PC-9 (cell line): ENCODE results near the gene ITGA8.

Experiments used
- CTCF ChIP-seq: fragments of 200-600 bp; sonication (generic); conservative IDR thresholded peaks from 2 replicates; pipeline ENCODE4 v1.6.1; 2017; ENCODE audit warnings: mixed run types, antibody characterized with exemption, mild to moderate bottlenecking, moderate library complexity
- EZH2 ChIP-seq: fragments of 200-600 bp; sonication (generic); IDR thresholded peaks from 2 replicates; pipeline ENCODE4 v1.8.0; 2017; ENCODE audit warnings: antibody characterized with exemption, low read depth

DNA sequence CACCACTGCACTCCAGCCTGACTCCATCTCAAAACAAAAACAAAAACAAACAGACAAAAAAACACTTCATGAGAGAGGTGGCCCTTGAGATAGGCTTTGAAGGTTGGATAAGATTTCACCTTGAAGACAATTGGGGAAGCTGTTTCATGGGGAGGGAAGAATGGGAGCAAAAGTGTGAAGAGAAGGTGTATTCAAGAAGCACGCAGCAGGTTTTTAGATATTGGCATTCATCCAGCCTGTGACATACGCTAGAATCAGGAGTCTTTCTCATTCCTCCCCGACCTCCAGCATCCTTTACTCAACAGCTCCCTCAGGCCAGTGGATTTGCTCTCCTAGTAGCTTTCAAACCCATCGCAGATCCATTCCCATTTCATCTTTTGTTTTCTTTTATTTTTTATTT is 232.3 kb downstream of the ITGA8 start:
- no peak for TF ChIP-seq EZH2
- TF ChIP-seq CTCF: no peak
